GM19239 (cell line): ENCODE results near the gene KCNIP4.

Experiments
- DNase-seq: peaks from one replicate; pipeline ENCODE4 v3.0.0; 2011; ENCODE audit warnings: low spot score; ENCODE audit not compliant: insufficient read length
- FAIRE-seq: peaks from 2 replicates; lab custom pipeline; 2011; peaks lifted over from hg19 to GRCh38; lab: Jason Lieb, UNC

The KCNIP4 gene

DNA sequence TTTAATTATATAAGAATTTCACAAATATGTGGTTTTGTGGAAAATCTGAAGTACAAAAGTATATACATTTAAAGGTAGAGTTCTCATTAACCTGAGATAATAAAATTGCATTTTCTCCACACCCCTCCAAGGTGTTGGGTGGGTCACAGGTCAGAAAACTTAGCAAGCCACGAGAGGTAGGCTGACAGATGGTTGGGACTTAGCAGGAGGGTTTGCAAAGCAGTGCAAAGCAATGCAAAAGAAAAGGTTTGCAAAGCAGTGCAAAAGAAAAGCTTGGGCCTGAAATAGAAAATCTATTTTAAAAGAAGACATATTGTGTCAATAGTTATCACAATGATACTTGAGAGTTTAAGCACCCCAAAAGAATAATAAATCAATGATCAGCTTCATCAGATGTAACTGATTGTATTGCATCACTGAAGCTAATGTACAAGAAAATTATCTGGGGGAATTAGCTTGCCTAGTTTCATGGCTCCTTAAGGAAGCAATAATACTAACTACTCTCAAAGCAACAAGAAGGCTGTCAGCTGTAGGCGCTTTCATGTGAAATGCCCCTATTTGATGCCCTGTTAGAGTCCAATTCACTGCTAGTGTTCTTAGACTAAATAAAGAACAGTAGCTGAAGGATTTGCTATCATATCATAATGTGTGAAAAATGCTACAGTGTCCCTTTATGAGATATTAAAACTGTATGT is 319.5 kb downstream of the KCNIP4 start:
- FAIRE-seq (no peak), DNase-seq (no peak)

DNA sequence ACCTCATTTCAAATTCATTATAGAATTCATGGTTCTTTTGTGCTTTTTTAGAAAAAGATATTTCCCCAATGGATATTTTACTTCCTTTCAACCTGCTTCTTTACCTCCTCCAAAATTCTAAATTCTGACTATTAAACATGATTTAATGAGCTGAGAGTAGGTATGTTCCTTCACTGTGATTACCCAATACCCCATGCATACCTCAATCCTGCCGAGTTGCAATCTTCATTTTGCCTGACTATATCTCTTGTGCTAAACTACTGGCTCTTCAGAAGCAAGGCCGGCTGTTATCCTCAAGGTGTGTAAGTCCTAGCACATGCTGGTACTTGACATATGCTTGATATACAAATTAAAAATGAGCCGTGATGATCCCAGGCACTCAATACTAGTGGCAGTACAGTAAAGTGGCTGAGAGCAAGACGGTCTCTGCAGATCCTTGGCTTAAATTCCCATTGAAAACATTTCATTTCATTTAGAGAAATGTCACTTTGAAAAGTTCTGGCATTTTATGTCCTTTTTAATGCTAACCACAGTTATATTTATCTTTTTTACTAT is 320.4 kb downstream of the KCNIP4 start:
- DNase-seq (no peak), FAIRE-seq (no peak)

DNA sequence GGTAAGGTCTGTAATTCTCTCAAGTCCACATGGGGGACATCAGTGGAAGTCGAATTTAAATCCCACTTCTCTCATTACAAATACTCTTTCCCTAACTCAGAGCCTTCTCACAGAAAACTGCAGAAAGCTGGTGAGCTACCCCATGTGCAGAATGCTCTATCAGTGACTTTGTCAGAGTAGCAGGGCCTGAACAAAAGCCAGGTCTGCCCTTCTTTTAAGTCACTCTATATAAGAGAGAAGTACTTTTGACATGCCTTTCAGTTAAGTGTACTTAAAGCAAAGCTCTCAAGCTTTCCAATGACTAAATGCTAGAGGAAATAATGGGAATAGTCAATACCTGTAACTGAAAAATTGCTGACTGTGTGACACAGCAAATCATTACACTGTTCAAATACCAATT is 323.1 kb downstream of the KCNIP4 start:
- no peak for FAIRE-seq

GRCh38 chr4:21605006-21605405 is 343.6 kb downstream of the KCNIP4 start:
- FAIRE-seq (no peak), DNase-seq (no peak)

More for the DNA sequence above, 323.1 kb downstream of the KCNIP4 start:
- DNase-seq: no peak

DNA sequence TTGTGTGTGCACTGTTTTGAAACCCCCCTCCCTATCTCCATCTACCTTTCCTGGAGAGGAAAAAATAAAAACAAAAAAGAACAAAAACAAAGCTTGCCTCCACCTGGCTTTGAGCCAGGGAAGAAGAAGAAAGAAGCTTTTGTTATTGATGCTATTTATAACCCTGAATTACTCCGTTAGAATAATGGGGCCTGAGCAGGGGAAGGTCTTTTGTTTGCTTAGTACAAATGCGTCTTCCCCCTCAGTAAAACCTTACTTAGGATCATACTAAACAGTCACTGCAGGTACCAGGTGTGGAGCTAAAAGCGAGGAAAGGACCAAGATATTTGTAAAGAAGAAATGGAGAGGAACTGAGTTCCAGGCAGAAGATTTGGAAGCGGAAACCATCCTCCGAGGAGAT is 352.1 kb downstream of the KCNIP4 start:
- no peak for DNase-seq
- FAIRE-seq: no peak

DNA sequence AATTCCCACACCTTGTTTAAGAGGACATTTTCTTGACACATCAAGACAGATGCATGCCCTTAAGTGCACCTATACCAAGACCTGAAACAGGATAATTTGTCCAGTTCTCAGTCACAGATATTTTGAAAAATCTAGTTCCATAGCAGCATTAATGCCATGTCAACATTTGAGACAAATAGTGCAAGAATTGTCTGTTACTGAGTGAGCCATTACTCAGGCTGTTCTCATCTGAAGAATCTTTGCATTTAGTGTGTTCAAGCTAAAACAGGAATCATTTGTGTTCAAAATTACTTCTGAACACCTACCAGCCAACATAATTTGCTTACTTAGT is 354.9 kb downstream of the KCNIP4 start:
- no peak for DNase-seq
- no peak for FAIRE-seq

DNA sequence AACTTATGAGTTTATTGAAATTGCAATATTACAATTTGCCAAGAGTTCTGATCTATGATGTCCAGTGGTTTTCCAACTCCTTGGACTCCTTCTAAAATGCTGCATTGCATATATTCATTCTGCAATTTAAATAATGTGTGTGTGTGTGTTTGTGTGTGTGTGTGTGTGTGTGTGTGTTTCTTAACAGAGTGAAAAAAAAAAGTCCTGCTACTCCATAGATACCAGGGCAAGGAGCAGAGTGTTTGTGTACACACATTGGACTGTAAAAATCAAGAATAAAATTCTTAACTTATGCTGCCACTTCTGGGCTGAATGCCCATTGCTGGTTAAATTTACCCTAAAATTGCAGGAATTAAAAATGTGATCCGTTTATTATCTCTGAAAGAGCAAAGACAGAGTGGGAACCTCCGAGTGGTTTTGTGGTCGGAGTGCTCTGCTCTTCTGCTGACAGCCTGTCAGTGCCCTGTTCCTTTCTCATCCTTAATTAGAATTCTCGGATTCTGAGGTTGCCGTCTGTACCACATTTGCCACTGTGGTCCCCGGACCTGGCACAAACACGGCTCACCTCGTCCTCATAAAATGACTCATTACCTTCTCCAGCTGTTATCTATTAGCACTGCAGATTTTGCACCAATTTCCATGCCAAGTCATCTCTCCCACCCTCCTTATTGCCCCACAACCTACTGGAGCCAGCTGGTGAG is 355.5 kb downstream of the KCNIP4 start:
- FAIRE-seq (no peak), DNase-seq (no peak)

GRCh38 chr4:21577056-21577455 is 371.5 kb downstream of the KCNIP4 start:
- DNase-seq (no peak), FAIRE-seq (no peak)

DNA sequence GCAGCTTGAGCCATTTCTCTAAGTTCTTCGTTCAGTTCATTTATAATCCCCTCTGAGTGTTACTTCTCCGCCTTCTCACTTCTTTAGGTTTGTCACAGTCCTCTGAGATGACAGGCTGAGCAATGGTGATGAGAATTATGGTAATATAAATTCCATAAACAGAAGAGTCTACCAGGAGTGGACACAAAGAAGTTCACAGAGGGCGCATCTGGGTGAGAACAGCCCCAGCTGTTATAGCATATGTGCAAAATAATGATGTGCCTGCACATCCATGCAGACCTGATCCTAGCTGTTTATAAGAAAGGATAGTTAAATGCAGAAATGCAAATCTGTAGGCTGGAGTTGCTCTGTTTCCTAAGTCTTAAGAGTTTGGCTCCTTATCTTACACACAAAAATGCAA is 377.5 kb downstream of the KCNIP4 start:
- DNase-seq (no peak), FAIRE-seq (no peak)

GRCh38 chr4:21569638-21570037 is 378.9 kb downstream of the KCNIP4 start:
- FAIRE-seq (no peak), DNase-seq (no peak)

GRCh38 chr4:21555083-21555482 is 393.5 kb downstream of the KCNIP4 start:
- no peak for FAIRE-seq
- DNase-seq: no peak

GRCh38 chr4:21554500-21554899 is 394.1 kb downstream of the KCNIP4 start:
- DNase-seq: no peak
- no peak for FAIRE-seq

DNA sequence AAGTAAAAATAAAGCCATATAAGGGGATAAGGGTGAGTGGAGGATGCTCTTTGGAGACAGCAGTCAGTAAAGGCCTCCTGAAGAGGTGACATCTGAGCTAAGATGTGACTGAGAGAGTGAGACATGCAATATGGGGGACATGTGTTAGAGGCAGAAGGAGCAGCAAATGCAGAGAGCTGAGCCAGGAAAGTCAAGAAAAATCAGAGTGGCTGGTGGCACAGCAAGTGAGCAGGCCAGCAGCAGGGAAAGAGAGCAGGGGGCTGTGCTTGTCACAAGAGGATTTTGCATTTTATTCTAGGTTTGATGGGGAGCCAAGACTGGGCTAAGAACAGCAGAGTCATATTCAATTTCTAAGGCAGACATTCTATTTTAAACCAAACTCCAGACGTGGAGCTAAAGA is 394.5 kb downstream of the KCNIP4 start:
- no peak for DNase-seq
- FAIRE-seq: no peak

GRCh38 chr4:21552455-21552854 is 396.1 kb downstream of the KCNIP4 start:
- DNase-seq (no peak), FAIRE-seq (no peak)

DNA sequence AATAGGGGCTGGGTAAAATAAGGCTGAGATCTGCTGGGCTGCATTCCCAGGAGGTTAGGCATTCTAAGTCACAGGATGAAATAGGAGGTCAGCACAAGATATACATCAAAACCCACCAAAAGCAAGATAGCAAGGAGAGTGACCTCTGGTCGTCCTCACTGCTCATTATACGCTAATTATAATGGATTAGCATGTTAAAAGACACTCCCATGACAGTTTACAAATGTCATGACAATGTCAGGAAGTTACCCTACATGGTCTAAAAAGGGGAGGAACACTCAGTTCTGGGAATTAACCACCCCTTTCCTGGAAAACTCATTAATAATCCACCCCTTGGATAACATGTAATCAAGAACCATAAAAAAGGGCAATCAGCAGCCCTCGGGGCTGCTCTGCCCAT is 403.6 kb downstream of the KCNIP4 start:
- FAIRE-seq (no peak), DNase-seq (no peak)

DNA sequence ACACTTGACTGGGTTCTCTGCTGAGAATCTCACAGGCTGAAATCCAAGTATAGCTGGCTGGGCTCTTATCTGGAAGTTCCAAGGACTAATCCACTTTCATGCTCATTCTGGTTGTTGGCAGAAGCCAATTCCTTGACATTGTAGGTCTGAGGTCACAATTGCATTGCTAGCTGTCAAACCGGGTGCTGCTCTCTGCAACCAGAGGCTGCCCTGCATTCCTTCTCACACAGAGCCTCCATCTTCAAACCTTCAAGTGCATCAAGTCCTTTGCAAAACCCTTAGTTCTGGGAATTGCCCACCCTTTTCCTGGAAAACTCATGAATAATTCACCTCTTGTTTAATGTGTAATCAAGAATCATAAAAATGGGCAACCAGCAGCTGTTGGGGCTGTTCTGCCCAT is 404.2 kb downstream of the KCNIP4 start:
- DNase-seq (no peak), FAIRE-seq (no peak)

DNA sequence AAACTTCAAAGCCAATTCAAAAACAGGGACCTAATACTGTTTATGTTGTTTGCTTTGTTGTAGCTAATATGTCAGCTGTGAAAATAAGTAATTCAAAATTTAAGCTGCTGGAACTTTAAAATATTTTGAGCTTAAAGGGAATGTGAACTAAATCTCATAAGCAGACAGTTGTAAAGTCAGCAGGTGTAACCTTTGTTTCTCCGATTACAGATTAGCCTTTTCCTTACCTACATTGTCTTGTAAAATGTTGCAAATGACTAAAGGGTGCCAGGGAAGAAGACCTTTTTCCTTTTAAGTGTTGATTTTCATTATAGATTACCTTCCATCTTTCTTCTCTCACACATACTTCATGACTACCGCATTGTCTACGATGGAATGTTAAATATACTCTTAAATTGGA is 405.1 kb downstream of the KCNIP4 start:
- FAIRE-seq (no peak), DNase-seq (no peak)

- FAIRE-seq: no peak
- DNase-seq: no peak
Observed at GRCh38 chr4:21535898-21536297, 412.7 kb downstream of the KCNIP4 start.

GRCh38 chr4:21531048-21531447 is 417.5 kb downstream of the KCNIP4 start:
- no peak for FAIRE-seq
- DNase-seq: no peak

DNA sequence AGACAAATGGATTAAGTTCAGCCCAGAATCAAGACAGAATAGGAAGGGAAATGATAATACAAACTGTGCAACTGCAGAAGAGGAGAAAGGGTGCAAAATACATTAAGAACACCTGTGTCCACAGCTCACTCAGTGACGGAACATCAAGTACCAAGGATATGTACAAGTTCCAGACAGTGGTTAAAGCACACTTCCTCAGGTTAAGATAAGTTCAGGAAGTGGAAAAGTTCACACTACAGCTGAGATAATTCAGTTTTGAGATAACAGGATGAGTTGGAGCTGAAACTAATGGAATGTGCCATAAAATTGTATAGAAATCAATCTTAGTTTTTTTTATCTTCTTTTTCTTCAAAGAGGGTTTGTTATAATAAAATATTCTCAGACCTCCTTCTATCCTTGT is 419.4 kb downstream of the KCNIP4 start:
- FAIRE-seq (no peak), DNase-seq (no peak)

DNA sequence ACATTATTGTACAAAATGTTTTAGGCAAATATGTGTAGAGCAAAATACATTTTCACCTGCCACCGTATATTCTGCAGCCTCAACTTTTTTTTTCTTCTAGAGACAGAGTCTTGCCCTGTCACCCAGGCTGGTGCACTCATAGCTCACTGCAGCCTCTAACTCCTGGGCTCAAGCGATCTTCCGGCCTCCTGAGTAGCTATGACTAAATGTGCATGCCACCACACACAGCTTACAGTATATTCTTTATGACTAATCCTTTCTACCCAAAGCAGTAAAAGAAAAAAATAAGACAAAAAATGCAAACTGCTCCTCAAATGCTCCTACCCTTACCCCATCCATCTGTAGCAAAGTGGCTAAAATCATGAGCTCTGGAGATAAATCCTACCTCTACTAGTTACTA is 426.3 kb downstream of the KCNIP4 start:
- no peak for DNase-seq
- no peak for FAIRE-seq
